HepG2 (cell line): ENCODE measurements around the gene RILP. TPM values are rescaled to one million over a fixed set of nuclear protein-coding genes. Genes with fewer than 3 reads are reported as not detected.
A peak's percentile ranks its signal among the peaks of the same experiment; 100 is the strongest.

Source experiments
- ATM ChIP-seq: fragments of 450-650 bp; IDR thresholded peaks from 2 replicates; pipeline ENCODE4 v1.7.1; 2017; ENCODE audit warnings: mild to moderate bottlenecking, borderline replicate concordance
- DNMT1 ChIP-seq: sonication (generic); formaldehyde crosslinking; IDR thresholded peaks from 2 replicates; pipeline ENCODE4 v1.5.1; 2020; ENCODE audit warnings: mild to moderate bottlenecking, missing genetic modification reagents
- ERF ChIP-seq: IDR thresholded peaks from 2 replicates; pipeline ENCODE4 v1.6.1; 2018; ENCODE audit warnings: missing biosample characterization, missing genetic modification reagents
- GATAD1 ChIP-seq: IDR thresholded peaks from 2 replicates; pipeline ENCODE4 v1.6.1; 2016; ENCODE audit warnings: missing genetic modification reagents, missing compliant biosample characterization
- MXI1 ChIP-seq: IDR thresholded peaks from 3 replicates; pipeline ENCODE4 v1.6.1; 2012; ENCODE audit warnings: low read depth, low read length, inconsistent platforms, borderline replicate concordance
- NCOA2 ChIP-seq: sonication (generic); formaldehyde crosslinking; IDR thresholded peaks from 2 replicates; pipeline ENCODE4 v1.8.0; 2022; ENCODE audit warnings: inconsistent platforms
- PHF8 ChIP-seq: sonication (generic); formaldehyde crosslinking; IDR thresholded peaks from 2 replicates; pipeline ENCODE4 v1.5.0; 2020; ENCODE audit warnings: missing genetic modification reagents
- RXRB ChIP-seq: IDR thresholded peaks from 2 replicates; pipeline ENCODE4 v1.6.1; 2016; ENCODE audit warnings: borderline replicate concordance, missing genetic modification reagents, missing compliant biosample characterization
- SKI ChIP-seq: fragments of 450-650 bp; IDR thresholded peaks from one replicate; pipeline ENCODE4 v1.6.1; 2018; ENCODE audit warnings: mild to moderate bottlenecking; ENCODE audit not compliant: partially characterized antibody
- TP53 ChIP-seq: sonication (generic); formaldehyde crosslinking; conservative IDR thresholded peaks from 2 replicates; pipeline ENCODE4 v1.4.0; 2020; ENCODE audit warnings: missing genetic modification reagents
- U2AF1 ChIP-seq: fragments of 200-400 bp; formaldehyde crosslinking; optimal IDR thresholded peaks from 2 replicates; pipeline ENCODE3; 2017; ENCODE audit warnings: mild to moderate bottlenecking, low read depth, low read length
- ZFP36L1 ChIP-seq: sonication (generic); formaldehyde crosslinking; IDR thresholded peaks from 2 replicates; pipeline ENCODE4 v1.8.0; 2022; ENCODE audit warnings: mild to moderate bottlenecking, missing genetic modification reagents, moderate library complexity
- ZFY ChIP-seq: sonication (generic); formaldehyde crosslinking; IDR thresholded peaks from 2 replicates; pipeline ENCODE4 v1.4.0; 2020; ENCODE audit warnings: missing genetic modification reagents
- ZNF10 ChIP-seq: sonication (generic); formaldehyde crosslinking; IDR thresholded peaks from 2 replicates; pipeline ENCODE4 v1.4.0; 2020; ENCODE audit warnings: mild to moderate bottlenecking, low read depth, missing genetic modification reagents, borderline replicate concordance
- ZNF24 ChIP-seq: fragments of 450-650 bp; IDR thresholded peaks from 2 replicates; pipeline ENCODE4 v1.6.1; 2017; ENCODE audit warnings: antibody characterized with exemption, mild to moderate bottlenecking
- ZNF570 ChIP-seq: sonication (generic); formaldehyde crosslinking; IDR thresholded peaks from 2 replicates; pipeline ENCODE4 v1.4.0; 2020; ENCODE audit warnings: mild to moderate bottlenecking, missing genetic modification reagents, borderline replicate concordance
- ZNF629 ChIP-seq: sonication (generic); formaldehyde crosslinking; conservative IDR thresholded peaks from 2 replicates; pipeline ENCODE4 v1.5.0; 2020; ENCODE audit warnings: missing genetic modification reagents
- ZNF768 ChIP-seq: sonication (generic); formaldehyde crosslinking; IDR thresholded peaks from 2 replicates; pipeline ENCODE4 v1.4.0; 2020; ENCODE audit warnings: missing genetic modification reagents
- ZNF777 ChIP-seq: sonication (generic); formaldehyde crosslinking; IDR thresholded peaks from 2 replicates; pipeline ENCODE4 v1.4.0; 2020; ENCODE audit warnings: missing genetic modification reagents
- polyA plus RNA-seq, 8 experiments: library from polyadenylated mRNA; depleted of rRNA in 3 of 8; stranded (reverse) in 7 of 8; unstranded in 1 of 8; fragments of >200 nt; fragmentation: Illumina TruSeq in 4 of 8; extraction: Trizol in 4 of 8; gene quantifications; 2 replicates each; pipeline versions ENCODE4 v1.2.1 to v1.2.3, GENCODE V29; 2011 to 2016; ENCODE audit warnings: low read depth in 4 of 8, missing spikeins in 1 of 8, mixed read lengths in 1 of 8; ENCODE audit not compliant: insufficient read depth in 1 of 8
- total RNA-seq, 5 experiments: library from RNA; depleted of rRNA; stranded (reverse); fragments of >200 nt; fragmentation: Illumina TruSeq; extraction: Trizol; gene quantifications; 2 replicates each; pipeline ENCODE4 v1.2.3, GENCODE V29; 2016; ENCODE audit warnings: low read depth in 1 of 5
- TF ChIP-seq, protein P1 (sequence below): sonication (generic); formaldehyde crosslinking; IDR thresholded peaks from 2 replicates; pipeline ENCODE4 v1.8.1; 2023; ENCODE audit warnings: mild to moderate bottlenecking, missing genetic modification reagents
- TF ChIP-seq, protein P2 (sequence below): sonication (generic); formaldehyde crosslinking; IDR thresholded peaks from 2 replicates; pipeline ENCODE4 v1.4.0; 2020; ENCODE audit warnings: mild to moderate bottlenecking, missing genetic modification reagents
- TF ChIP-seq, protein P3 (sequence below): sonication (generic); formaldehyde crosslinking; conservative IDR thresholded peaks from 2 replicates; pipeline ENCODE4 v1.5.0; 2020; ENCODE audit warnings: missing genetic modification reagents
- TF ChIP-seq, protein P4 (sequence below): sonication (generic); formaldehyde crosslinking; IDR thresholded peaks from 2 replicates; pipeline ENCODE4 v1.4.0; 2020; ENCODE audit warnings: mild to moderate bottlenecking, missing genetic modification reagents

RILP gene
- total and polyA plus RNA-seq, 2 of the 13 experiments (the other 11 are each of a cell fraction or from before 2014, with no cell fraction given) = 6.6 to 8.1 TPM

DNA sequence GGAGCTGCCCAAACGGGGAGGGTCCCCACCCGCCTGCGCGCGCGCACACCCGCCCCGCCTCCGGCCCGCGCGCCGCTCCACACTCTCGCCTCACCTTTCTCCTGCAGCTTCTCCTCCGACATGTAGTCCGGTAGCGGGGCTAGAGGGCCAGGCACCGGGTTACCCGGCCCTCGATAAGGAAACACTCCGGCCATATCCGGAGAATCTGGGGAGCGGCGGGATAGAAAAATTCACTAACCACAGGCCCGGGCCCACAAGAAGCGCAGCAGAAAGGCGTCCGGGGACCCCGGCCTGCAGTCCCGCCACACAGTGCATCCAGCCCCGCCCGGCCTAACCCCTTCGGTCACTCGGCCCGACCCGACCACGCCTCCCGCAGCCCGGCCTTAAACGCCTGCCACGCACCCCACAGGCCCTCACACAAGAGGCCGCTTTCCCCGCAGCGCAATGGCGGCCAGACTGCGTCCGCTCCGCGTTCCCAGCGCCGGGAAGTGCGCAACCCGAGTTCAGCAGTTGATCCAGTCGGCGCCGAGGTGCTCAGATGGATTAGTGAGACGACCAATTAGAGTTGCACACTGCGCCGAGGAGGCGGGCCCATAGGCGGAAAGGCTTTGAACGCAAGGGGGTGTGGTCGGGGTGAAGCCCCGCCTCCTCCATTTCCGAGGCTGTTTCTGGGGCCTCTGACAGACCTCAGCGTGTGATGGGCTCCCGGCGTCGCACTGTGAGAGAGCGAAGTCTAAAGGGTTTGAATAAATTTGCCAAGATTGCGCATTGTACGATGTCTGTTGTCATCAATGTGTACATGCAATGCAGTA is 34.9 kb upstream of the RILP start, which contains the start of gene PRPF8 (continued):
- TF ChIP-seq, protein P1, sequence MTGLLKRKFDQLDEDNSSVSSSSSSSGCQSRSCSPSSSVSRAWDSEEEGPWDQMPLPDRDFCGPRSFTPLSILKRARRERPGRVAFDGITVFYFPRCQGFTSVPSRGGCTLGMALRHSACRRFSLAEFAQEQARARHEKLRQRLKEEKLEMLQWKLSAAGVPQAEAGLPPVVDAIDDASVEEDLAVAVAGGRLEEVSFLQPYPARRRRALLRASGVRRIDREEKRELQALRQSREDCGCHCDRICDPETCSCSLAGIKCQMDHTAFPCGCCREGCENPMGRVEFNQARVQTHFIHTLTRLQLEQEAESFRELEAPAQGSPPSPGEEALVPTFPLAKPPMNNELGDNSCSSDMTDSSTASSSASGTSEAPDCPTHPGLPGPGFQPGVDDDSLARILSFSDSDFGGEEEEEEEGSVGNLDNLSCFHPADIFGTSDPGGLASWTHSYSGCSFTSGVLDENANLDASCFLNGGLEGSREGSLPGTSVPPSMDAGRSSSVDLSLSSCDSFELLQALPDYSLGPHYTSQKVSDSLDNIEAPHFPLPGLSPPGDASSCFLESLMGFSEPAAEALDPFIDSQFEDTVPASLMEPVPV (CRISPR knock-in tag) = peak; percentile 57
- TF ChIP-seq, protein P2, sequence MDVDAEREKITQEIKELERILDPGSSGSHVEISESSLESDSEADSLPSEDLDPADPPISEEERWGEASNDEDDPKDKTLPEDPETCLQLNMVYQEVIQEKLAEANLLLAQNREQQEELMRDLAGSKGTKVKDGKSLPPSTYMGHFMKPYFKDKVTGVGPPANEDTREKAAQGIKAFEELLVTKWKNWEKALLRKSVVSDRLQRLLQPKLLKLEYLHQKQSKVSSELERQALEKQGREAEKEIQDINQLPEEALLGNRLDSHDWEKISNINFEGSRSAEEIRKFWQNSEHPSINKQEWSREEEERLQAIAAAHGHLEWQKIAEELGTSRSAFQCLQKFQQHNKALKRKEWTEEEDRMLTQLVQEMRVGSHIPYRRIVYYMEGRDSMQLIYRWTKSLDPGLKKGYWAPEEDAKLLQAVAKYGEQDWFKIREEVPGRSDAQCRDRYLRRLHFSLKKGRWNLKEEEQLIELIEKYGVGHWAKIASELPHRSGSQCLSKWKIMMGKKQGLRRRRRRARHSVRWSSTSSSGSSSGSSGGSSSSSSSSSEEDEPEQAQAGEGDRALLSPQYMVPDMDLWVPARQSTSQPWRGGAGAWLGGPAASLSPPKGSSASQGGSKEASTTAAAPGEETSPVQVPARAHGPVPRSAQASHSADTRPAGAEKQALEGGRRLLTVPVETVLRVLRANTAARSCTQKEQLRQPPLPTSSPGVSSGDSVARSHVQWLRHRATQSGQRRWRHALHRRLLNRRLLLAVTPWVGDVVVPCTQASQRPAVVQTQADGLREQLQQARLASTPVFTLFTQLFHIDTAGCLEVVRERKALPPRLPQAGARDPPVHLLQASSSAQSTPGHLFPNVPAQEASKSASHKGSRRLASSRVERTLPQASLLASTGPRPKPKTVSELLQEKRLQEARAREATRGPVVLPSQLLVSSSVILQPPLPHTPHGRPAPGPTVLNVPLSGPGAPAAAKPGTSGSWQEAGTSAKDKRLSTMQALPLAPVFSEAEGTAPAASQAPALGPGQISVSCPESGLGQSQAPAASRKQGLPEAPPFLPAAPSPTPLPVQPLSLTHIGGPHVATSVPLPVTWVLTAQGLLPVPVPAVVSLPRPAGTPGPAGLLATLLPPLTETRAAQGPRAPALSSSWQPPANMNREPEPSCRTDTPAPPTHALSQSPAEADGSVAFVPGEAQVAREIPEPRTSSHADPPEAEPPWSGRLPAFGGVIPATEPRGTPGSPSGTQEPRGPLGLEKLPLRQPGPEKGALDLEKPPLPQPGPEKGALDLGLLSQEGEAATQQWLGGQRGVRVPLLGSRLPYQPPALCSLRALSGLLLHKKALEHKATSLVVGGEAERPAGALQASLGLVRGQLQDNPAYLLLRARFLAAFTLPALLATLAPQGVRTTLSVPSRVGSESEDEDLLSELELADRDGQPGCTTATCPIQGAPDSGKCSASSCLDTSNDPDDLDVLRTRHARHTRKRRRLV = 0 out of 2 replicates have a peak, but pooled peaks have one; percentile 63
- TF ChIP-seq ATM (no peak), ZFP36L1 (CRISPR knock-in tag) (no peak), DNMT1 (no peak), ZNF768 (CRISPR knock-in tag) (peak; percentile 73; the same call in 1 of the 2 replicates), ZNF629 (CRISPR knock-in tag) (no peak), ZNF777 (CRISPR knock-in tag) (0 out of 2 replicates have a peak, but pooled peaks have one; percentile 27), ERF (CRISPR knock-in tag) (peak; percentile 87), NCOA2 (CRISPR knock-in tag) (no peak), TP53 (no peak), ZNF570 (CRISPR knock-in tag) (no peak), SKI (no peak), U2AF1 (peak; percentile 30), ZNF10 (CRISPR knock-in tag) (no peak), ZFY (peak; percentile 98), GATAD1 (CRISPR knock-in tag) (peak; percentile 93), PHF8 (CRISPR knock-in tag) (peak; percentile 99), ZNF24 (peak; percentile 93; the same call in 1 of the 2 replicates), RXRB (CRISPR knock-in tag) (peak; percentile 47; the same call in 1 of the 2 replicates), MXI1 (peak; percentile 87; the same call in 1 of the 3 replicates)
- TF ChIP-seq, protein P3, sequence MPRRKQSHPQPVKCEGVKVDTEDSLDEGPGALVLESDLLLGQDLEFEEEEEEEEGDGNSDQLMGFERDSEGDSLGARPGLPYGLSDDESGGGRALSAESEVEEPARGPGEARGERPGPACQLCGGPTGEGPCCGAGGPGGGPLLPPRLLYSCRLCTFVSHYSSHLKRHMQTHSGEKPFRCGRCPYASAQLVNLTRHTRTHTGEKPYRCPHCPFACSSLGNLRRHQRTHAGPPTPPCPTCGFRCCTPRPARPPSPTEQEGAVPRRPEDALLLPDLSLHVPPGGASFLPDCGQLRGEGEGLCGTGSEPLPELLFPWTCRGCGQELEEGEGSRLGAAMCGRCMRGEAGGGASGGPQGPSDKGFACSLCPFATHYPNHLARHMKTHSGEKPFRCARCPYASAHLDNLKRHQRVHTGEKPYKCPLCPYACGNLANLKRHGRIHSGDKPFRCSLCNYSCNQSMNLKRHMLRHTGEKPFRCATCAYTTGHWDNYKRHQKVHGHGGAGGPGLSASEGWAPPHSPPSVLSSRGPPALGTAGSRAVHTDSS (CRISPR knock-in tag) = no peak
- TF ChIP-seq, protein P4, sequence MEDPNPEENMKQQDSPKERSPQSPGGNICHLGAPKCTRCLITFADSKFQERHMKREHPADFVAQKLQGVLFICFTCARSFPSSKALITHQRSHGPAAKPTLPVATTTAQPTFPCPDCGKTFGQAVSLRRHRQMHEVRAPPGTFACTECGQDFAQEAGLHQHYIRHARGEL (CRISPR knock-in tag) = no peak
